NCI-H2196 treated with DMSO at 0.1 percent for 48 hours (cell line): ENCODE results near the gene OR52E2.

ENCODE experiments used
- DNase-seq: peaks from one replicate; lab custom pipeline; 2025; ENCODE audit not compliant: unreplicated experiment; lab: John Stamatoyannopoulos, UW

Gene OR52E2

GRCh38 chr11:5013012-5013411 is 46.4 kb downstream of the OR52E2 start:
- no peak for DNase-seq

DNA sequence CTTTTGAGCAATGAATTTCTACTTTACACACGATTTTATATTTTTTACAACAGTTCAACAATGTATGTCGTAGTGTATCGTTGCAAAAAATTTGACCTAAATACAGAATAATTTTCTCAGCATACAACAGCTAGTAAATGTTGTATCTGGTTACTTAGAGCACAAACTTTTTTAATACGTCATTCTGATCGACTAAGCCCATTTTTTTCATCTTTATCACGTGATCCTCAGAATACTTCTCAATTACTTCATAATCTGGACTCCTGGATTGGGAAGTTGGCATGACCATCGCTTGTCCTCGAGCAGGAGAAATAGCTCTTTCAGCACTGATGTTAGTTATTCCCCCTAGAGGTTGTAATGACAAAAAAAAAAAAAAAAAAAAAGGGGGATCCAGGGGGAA is 48.2 kb downstream of the OR52E2 start:
- DNase-seq, result no peak
